Fibroblast of skin of back (primary cell): ENCODE results near the gene TIMP2.
"Not testable (repeated sequence)": the region's sequence is repeated elsewhere in the genome, so short reads cannot be mapped to it uniquely, and the experiment has no call there.

Experiments
- DNase-seq: peaks from one replicate; pipeline ENCODE4 v3.0.0-alpha.2; 2013

The TIMP2 gene

DNA sequence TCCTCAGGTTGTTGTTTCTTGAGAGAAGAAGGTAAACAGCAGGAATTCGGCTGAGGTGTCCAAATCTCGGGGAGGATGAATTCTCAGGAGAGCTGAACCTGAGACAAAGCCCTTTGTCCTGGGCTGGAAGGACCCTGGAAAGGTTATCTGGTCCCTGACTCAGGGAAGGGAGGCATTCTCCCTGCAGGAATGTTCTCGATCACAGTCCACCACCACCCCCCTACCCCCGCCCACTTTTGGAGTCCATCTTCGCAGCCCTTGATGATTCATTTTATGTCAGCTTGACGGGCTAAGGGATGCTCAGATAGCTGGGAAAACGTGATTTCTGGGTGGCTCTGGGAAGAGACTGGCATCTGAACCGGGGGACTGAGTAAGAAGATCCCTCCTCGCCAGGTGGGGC, 20.8 kb downstream of the TIMP2 start:
- no peak for DNase-seq

- DNase-seq, result peak; percentile 37
Observed at GRCh38 chr17:78903101-78903779, 21.9 kb downstream of the TIMP2 start, which contains the start of gene CEP295NL. Gene CEP295NL (minus strand): TSS chr17:78903201. CDS start chr17:78901828, 1,373 bp downstream.

DNA sequence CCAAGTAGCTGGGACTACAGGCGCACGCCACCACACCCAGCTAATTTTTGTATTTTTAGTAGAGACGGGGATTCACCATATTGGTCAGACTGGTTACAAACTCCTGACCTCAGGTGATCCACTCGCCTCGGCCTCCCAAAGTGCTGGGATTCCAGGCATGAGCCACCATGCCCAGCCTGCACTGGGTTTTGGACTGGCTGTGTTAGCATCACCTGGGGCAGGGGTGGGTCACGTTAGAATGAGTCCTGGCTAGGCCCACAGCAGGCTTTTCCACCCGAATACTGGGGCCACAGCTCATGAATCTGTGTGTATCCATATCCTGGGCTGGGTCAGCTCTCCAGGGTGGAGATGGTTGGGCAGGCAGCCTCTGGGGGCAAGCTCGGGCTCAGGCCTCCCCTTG, 23.0 kb downstream of the TIMP2 start:
- not testable (repeated sequence) for DNase-seq

DNA sequence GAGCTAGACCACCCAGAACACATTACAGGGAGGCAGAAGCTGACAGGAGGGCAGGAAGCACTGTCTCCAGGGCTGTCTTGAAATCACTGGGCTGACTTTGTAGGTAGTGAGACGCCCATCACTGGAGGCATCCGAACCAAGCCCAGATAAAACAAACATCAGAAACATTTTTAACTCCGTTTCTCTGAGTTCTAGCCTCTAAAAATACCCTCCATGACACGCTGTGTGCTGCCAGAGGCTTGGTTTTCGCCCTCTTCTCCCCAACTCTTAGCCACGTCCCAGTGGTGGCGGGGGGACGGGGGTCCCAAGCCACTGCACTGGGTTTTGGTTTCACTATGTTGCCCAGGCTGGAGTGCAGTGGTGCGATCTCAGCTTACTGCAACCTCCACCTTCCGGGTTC, 23.4 kb downstream of the TIMP2 start:
- no peak for DNase-seq

GRCh38 chr17:78900816-78901215, 24.4 kb downstream of the TIMP2 start:
- DNase-seq, result no peak

DNA sequence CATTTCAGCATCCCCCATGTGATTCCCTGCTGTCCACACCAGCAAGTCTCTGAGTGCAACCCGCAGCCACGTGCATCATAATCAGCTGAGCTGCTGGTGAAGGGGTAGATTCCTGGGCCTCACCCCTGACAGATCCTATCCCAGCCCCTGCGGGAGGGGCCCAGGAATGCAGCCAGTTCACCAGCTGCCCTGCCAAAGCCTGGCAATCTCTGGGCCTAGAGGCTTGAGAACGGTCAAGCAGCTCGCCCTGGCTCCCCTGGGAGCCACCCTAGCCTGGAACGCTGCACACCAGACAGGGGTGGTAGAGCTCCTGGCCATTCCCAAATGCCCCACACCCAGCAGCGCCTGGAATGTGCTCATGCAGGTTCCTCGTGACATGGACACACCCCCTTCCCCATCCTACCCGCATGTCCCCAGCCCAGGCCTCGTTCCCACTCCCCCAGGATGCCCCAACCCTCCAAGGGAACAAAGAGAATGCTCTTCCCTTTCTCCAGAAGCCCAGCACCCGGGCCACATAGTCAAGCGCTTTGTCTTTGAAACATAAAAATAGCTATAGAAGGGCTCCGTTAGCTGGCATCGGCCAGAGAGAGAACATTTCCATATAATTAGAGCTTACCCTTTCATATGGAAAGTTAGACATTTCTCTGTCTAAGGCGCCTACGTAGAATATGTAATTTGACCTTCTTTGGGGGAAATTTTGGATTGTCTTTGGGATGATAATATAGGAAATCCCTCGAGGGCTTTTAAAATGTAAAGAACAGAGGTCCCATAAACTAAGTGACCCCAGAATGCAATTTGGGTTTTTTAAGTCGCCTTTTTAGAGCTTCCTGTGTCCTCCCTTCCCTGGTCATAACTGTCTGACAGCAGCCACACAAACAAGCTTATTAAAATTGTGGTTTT, 25.6 kb downstream of the TIMP2 start:
- DNase-seq, result peak; percentile 43

DNA sequence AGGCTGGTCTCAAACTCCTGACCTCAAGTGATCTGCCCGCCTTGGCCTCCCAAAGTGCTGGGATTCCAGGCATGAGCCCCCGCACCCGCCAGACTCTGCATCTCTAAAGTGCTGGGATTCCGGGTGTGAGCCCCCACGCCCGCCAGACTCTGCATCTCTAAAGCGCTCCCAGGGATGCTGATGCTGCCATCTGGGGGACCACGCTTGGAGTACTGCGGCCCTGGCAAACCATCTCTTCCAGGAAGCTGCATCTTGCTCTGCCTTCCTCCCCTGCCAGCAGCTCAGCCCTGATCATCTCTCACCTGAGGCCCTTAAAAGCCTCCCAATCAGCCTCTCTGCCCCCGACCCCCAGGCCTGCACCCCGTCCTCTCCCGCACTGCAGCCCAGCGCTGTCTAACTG, 26.2 kb downstream of the TIMP2 start:
- DNase-seq, result no peak

- no peak for DNase-seq
Observed at GRCh38 chr17:78898075-78898836, 26.9 kb downstream of the TIMP2 start.

DNA sequence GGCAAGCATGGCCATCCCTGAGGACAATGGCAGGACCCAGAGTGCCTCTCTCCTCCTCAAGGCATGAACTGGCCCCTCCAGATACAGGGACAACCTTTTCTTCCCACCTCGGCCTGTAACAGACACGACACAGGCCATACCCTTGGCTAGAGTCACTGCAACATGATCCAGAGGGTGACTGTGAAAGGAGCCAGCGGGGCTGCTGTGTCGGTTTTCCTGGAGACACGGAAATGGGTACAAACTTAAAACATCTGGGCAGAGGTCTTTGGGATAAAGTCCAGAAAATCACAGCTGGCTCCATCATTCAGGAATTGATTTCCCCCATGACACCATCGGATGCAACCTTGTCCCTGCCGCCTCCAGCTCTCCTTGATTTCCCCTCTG, 27.5 kb downstream of the TIMP2 start:
- no peak for DNase-seq

DNA sequence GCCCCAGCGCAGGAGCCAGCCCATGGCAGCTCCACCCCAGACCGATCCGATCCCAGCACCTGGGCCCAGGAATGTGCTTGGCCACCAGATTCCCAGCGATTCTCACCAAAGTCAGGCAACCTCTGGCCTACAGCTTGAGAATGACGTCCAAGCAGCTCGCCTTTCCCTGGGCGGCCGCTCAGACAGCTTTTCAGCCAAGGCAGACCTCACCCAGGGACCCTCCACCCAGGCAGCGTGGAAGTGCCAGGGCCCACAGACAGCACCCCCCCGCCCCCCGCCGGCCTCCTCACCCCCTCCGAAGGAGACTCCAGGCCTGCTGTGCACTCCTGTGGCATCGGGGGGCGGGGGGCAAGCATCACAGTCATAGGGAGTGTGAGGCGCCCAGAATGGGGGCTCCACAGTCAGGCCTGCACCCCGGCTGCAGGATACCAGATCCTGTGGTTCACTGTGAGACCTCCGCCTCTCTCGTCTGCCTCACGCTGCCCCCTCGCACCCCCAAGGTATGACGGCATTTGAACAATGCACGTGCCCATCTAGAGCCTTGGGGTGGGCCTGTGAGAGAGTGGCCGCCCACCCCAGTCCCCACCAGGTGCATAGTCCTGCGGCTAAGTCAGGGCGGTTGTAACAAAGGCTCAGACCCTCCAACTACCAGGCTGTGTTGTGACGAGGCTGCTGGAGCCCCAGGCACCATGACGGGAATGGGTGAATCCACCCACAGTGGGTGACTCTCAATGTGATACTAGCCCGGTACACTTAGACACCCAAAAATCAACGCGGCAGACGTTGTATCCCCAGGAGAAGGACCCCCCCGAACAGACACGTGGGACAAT, 28.1 kb downstream of the TIMP2 start:
- no peak for DNase-seq

- DNase-seq, result no peak
Observed at GRCh38 chr17:78896091-78896833, 28.9 kb downstream of the TIMP2 start.

GRCh38 chr17:78895322-78895721, 29.9 kb downstream of the TIMP2 start:
- no peak for DNase-seq

- DNase-seq, result no peak
Observed at GRCh38 chr17:78893684-78894083, 31.5 kb downstream of the TIMP2 start.

GRCh38 chr17:78892936-78893379, 32.2 kb downstream of the TIMP2 start:
- no peak for DNase-seq

- no peak for DNase-seq
Observed at GRCh38 chr17:78892520-78892919, 32.7 kb downstream of the TIMP2 start.

- DNase-seq, result no peak
Observed at GRCh38 chr17:78892062-78892456, 33.1 kb downstream of the TIMP2 start.

- DNase-seq, result no peak
Observed at GRCh38 chr17:78891406-78892061, 33.7 kb downstream of the TIMP2 start.

- DNase-seq, result no peak
Observed at GRCh38 chr17:78890498-78890897, 34.7 kb downstream of the TIMP2 start.

GRCh38 chr17:78890096-78890495, 35.1 kb downstream of the TIMP2 start:
- DNase-seq, result not testable (repeated sequence)

DNA sequence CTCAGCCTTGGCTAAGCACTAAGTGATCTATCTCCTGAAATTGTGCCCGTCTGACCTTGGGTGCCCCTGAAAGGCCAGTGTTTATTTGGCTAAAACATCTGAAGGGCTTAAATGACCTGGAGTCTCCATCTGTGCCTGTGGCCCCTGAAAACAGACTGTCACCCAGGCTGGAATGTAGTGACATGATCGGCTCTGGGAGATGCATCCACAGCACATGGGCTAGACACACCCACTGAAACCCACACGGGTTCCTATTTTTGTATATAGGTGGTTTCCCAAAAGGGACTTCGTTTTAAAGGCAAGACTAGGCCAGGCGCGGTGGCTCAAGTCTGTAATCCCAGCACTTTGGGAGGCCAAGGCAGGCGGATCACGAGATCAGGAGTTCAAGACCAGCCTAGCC, 35.7 kb downstream of the TIMP2 start:
- DNase-seq, result no peak
